Spleen (tissue), 7 donors: ENCODE data around the gene LRRTM4.

ENCODE experiments used
- POLR2A ChIP-seq, 3 donors: fragments of 450-650 bp; IDR thresholded peaks; one replicate each; pipeline ENCODE4 v1.5.1; 2017; ENCODE audit warnings: antibody characterized with exemption in 3 of 3, mild to moderate bottlenecking in 1 of 3
- POLR2AphosphoS5 ChIP-seq, 3 donors: sonication (generic); formaldehyde crosslinking; IDR thresholded peaks; one replicate each; pipeline ENCODE4 v1.5.1; 2017; ENCODE audit warnings: antibody characterized with exemption in 3 of 3
- TF ChIP-seq, protein P1 (sequence below), 11 experiments: fragments of 200-600 bp in 7 of 11; fragments of 450-650 bp in 4 of 11; sonication (generic) in 4 of 11; IDR thresholded peaks in 8 of 11; conservative IDR thresholded peaks in 3 of 11; 1 replicate in 7 of 11; 2 replicates in 4 of 11; pipeline versions ENCODE4 v1.4.0 to v1.8.0; 2016 to 2021; ENCODE audit warnings: antibody characterized with exemption in 11 of 11, inconsistent platforms in 4 of 11, mild to moderate bottlenecking in 1 of 11
- donor health status: DM: no; HTN: no; CAD: no; lungs with moderate emphysema.
- donor health status: DM: no; HTN: no; CAD: no.
- donor health status: DM: no; HTN: no; CAD: no.

DNA sequence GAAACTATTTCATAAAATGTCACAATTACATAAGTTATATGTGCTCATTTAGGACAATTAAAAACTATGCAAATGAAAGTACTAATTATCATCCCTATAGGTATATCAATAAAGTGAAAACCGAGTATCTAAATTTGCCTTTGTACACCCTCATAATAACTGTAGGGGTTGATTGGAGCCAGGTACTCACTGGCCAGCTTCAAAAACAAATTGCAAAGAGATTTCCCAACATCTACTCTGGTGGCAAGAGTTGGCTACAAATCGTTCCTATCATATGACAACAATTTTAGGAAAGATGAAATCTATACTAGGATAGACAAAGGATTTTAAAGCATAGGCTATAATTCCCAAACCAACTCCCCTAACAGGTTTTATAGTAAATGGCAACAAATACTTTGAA, 556.4 kb downstream of the LRRTM4 start:
- TF ChIP-seq, protein P1, sequence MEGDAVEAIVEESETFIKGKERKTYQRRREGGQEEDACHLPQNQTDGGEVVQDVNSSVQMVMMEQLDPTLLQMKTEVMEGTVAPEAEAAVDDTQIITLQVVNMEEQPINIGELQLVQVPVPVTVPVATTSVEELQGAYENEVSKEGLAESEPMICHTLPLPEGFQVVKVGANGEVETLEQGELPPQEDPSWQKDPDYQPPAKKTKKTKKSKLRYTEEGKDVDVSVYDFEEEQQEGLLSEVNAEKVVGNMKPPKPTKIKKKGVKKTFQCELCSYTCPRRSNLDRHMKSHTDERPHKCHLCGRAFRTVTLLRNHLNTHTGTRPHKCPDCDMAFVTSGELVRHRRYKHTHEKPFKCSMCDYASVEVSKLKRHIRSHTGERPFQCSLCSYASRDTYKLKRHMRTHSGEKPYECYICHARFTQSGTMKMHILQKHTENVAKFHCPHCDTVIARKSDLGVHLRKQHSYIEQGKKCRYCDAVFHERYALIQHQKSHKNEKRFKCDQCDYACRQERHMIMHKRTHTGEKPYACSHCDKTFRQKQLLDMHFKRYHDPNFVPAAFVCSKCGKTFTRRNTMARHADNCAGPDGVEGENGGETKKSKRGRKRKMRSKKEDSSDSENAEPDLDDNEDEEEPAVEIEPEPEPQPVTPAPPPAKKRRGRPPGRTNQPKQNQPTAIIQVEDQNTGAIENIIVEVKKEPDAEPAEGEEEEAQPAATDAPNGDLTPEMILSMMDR (IDR thresholded peaks at IDR 0.05 in 8 of 11, conservative IDR thresholded peaks at IDR 0.05 in 3 of 11), result no peak
- TF ChIP-seq POLR2A (IDR thresholded peaks at IDR 0.05), result no peak
- TF ChIP-seq POLR2AphosphoS5 (IDR thresholded peaks at IDR 0.05), result no peak
